HG03039 (cell line): Measurements from ENCODE around the gene PDPK1.
A peak's percentile ranks its signal among the peaks of the same experiment; 100 is the strongest.
"Not testable (repeated sequence)": the region's sequence is repeated elsewhere in the genome, so short reads cannot be mapped to it uniquely, and the experiment has no call there.

Source experiments
- ATAC-seq: cut with Tn5 transposase; IDR thresholded peaks from one replicate; pipeline ENCODE4 v1.9.1; 2021; ENCODE audit warnings: mild to moderate bottlenecking, moderate library complexity; ENCODE audit not compliant: unreplicated experiment

The PDPK1 gene

GRCh38 chr16:2520784-2521531, 16.9 kb upstream of the PDPK1 start:
- no peak for ATAC-seq

DNA sequence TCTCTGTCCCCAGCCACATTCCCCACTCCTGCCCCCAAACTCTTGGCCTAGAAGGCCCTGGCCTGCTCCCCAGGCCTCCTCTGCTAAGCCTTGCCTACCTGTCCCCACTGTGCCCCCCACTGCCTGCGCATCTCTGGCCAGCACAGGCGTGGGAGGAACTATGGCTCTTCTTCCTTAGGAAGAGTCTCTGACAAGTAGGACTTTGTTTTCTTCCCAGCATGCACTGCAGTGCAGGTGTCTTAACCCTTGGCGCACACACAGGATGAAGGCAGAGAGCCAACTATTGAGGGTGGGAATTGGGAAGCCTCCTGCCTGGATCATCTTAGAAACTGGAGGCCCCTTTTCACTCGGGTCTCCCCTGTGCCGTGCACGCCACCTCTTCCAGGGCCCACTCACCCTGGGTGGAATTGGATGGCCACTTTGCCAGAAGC, 14.0 kb upstream of the PDPK1 start:
- no peak for ATAC-seq

- no peak for ATAC-seq
Observed at GRCh38 chr16:2524339-2524938, 13.4 kb upstream of the PDPK1 start.

DNA sequence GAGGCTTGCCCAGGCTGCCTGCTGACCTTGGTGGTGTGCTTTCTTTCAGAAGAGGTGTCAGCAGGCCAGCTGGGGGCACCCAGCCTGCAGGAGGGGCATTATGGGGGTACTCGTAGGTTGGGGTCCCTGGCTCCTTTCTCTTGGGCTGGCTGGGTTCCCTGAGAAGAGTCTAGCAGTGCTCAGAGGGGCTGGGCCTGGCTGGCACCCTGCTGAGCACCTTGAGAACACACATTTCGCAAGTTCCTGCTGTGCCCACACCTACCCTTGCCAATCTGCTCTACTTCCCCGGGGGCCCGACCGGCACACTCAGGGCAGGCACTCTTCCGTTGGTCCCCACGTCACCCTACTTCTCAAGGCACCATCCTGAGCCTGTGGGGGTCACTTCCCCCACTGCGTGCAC, 11.7 kb upstream of the PDPK1 start:
- no peak for ATAC-seq

- no peak for ATAC-seq
Observed at GRCh38 chr16:2527071-2527783, 10.6 kb upstream of the PDPK1 start.

DNA sequence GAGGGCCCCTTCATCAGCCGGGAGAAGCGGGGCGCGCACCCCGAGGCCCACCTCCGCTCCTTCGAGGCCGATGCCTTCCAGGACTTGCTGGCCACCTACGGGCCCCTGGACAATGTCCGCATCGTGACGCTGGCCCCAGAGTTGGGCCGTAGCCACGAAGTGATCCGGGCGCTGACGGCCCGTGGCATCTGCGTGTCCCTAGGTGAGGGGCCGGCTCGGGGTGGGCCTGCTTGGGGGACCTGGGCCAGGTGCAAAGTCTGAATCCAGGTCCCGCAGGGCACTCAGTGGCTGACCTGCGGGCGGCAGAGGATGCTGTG, 10.1 kb upstream of the PDPK1 start:
- no peak for ATAC-seq

DNA sequence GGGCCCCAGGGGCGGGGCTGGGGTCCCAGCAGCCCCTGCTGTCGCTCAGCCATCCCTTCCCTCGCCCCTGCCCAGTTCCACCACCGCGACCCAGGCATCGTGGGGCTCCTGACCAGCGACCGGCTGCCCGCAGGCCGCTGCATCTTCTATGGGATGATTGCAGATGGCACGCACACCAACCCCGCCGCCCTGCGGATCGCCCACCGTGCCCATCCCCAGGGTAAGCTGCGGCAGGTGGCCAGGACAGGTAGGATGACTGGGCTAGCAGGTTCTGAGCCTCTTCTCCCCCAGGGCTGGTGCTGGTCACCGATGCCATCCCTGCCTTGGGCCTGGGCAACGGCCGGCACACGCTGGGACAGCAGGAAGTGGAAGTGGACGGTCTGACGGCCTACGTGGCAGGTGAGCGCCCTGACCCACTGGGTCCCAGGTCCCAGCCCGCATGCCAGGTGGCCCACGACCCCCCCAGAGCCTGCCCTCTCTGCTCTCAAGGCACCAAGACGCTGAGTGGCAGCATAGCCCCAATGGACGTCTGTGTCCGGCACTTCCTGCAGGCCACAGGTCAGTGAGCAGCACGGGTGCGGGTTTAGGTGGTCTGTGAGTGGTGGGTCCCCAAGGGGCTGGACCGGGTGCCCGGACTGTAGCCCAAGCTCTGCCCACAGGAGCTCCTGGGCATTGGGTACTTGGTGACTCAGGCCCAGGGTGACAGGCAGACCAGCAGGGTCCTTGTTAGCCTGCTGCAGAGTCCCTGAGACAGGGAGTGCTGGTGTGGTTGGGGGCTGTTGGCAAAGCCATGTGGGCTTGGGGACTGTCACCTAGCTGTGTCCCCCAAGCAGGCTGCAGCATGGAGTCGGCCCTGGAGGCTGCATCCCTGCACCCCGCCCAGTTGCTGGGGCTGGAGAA, 9.4 kb upstream of the PDPK1 start:
- no peak for ATAC-seq

GRCh38 chr16:2529061-2529931, 8.5 kb upstream of the PDPK1 start:
- ATAC-seq = no peak

DNA sequence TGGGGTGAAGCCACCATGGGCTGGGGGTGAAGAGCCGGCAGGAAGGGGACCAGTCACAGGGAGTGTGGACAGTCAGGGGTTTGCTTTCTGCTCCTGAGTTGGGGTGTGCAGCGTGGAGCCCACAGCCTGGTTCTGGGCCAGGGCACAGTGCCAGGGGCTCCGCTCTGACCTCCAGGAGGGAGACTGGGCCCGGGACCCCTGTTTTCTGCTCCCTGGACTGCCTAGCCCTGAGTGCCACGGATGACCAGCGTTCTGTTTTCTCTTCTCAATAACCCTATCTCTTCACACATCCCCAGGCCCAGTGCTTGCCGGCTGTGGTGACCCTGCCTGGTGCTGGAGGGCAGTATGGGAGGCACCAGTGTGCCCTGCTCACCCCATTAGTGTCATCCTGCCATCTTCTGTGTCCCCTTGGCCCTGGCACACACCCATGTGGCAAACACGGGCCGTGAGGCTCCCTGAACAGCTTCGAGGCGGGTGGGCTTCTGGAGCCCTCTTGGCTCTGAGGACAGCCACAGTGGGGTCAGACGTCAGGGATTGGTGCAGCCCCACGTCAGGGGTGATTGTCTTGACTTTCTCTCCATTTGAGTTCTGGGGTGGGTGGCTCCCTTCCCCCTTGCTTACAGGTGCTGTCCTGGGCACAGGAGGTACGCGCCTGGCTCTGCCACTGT, 7.7 kb upstream of the PDPK1 start:
- no peak for ATAC-seq

DNA sequence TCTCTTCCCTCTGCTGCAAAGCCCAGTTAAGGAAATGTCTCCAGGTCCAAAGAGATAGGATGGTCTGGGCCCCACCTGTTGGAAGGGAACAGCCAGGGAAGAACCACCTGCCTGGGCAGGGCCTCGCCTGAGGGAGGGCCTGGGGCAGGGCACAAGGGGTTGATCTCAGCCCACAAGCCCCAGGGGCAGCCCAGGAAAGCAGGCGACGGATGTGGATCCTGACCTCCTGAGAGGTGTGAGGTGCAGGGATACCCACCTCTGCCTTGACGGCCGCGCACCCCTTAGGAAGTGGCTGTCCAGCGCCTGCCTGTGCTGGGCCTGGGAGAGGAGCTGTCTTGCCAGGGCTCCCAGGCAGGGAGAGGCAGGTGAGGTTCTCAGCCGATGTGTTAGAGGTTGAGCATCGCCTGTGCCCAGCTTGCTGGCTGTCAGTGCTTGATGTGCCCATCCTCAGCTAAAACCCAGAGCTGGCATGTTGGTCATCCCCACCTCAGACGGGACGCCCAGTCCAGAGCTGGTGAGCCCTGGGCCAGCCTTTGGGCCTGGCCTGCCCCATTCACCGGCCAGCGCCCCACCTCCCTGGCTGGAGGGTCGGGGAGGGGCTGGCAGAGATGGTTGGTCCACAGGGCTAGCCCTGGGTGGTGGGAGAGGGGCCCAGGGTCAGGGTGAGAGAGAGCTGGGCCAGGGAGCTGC, 7.0 kb upstream of the PDPK1 start:
- ATAC-seq = no peak

DNA sequence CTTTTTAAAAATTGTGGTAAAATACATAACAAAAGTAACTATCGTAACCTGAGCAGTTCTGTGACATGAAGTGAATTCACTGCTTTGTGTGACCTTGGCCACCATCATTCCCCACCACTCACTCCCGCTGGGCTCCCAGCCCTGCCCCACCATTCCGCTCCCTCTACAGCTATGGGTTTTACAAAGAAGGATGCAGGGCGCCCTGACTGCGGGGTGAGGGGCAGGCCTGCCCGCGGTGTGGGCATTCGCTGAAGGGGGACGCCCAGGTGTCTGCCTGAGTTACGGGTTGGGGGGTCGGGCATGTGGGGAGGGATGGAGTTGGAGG, 6.5 kb upstream of the PDPK1 start, which contains the start of gene CEMP1:
Gene CEMP1 (minus strand): TSS at position 38 of the 325 bp plus-strand sequence. CDS start 335 bp downstream, outside the sequence.
- no peak for ATAC-seq

DNA sequence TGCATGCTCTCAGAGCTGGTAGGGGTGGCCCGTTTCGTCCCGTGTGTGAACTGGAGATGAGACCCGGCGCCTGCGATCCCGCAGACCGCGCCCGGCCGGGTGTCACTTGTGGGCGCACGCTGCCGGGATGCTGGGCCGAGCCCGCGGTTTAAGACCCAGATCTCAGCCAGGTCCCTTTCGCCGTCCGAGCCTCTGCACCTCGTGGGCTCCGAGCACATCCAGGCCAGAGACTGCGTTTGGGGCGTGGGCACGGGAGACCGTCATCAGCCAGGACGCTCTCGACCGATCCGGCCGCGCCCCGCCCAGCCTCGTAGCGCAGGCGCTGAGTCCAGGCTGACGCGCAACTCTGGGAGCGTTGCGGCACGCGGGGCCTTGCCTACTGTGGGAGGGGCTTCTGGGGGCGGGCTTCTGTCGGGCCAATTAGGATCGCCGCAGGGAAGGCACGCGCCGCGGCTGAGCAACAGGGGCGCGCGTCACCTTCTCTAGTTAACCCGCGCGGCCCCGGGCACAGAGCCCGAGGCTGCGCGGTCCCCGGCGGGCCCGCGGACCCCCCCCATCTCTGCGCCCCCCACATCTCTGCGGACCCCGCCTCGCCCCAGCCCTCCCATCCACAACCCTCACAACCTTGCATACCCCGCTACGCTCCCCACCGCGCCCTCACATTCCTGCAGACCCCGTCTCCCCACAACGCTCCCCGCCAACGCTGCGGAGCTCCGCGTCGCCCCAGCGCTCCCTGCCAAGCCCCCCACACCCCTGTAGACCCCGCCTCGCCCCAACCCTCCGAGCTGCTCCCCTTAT, 5.9 kb upstream of the PDPK1 start:
- peak; percentile 70 for ATAC-seq

DNA sequence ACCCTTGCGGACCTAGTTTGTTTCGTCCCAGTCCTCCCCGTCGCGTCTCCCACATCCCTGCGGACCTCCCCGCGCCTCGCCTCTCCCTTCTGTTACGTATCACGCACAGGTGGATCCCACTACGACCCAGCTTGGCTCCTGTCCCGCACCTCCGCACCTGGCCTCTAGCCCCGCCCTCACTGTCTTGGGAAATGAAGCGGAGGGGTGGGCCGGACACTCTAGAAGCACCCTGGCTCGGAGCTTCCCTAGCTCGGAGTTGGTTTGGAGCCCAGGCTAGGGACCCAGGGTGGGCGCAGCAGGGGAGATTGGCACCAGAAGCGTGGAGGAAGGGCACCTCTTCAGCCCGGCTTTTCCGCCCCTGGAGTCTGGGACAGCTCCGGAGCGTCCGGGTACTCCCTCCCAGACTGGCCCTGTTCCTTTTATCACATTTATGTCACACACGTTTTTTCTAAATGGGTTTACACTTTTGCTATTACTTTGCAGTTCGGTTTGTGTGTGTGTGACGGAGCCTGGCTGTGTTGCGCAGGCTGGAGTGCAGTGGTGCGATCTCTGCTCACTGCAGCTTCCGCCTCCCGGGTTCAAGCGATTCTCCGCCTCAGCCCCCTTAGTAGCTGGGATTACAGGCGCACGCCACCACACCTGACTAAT, 5.2 kb upstream of the PDPK1 start:
- ATAC-seq = no peak

- not testable (repeated sequence) for ATAC-seq
Observed at GRCh38 chr16:2533142-2533755, 4.6 kb upstream of the PDPK1 start.

DNA sequence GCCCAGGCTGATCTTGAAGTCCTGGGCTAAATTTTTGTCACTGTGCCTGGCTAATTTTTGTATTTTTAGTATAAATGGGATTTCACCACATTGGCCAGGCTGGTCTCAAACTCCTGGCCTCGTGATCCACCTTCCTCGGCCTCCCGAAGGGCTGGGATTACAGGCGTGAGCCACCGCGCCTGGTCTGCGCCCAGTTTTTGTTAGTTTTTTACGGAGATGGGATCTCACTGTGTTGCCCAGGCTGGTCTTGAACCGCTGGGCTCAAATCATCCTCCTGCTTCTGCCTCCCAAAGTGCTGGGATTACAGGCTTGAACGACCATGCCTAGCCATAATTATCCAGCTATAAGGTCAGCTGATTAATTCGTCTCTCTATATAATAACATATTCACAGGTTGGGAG, 3.9 kb upstream of the PDPK1 start:
- no peak for ATAC-seq

DNA sequence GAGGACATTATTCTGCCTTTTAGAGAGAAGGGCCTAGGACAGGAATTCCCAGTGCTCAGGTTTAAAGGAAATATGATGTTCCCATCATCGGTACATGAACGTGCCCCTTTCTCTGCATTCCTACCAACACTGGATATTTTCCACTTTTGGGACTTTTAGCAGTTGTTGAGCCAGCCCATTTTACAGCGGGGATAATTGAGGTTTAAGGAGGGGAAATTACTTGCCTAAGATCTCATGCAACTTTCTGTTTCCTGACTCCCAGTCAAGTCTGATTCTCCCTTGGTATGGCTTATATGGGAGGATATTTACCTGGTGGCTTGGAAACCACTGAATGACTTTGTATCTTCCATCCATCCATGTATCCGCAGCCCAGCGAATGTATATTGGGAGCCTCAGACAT, 3.5 kb upstream of the PDPK1 start:
- not testable (repeated sequence) for ATAC-seq

DNA sequence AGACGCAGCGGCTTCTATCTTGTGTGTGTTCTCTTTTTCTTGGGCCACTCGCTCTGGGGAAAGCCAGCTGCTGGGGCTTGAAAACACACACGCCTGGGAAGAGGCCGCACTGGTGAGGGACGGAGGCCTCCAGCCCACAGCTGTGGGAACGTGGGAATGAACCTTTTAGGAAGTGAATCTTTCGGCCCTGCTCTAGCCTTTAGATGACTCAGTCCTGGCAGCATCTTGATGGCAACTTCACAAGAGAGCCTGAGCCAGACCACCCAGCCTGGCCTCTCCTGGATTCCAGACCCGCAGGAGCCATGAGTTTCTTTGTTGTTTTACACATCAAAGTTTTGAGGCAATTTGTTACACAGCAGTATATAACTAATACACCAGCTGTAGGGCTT, 2.2 kb upstream of the PDPK1 start:
- no peak for ATAC-seq
